WERI-Rb-1 (cell line): ENCODE data around the gene NCOA1.

Experiments used
- DNase-seq: peaks from one replicate; pipeline ENCODE4 v3.0.0-alpha.2; 2020
- H3K27ac ChIP-seq: fragments of 250-450 bp; sonication (Bioruptor Pico); 2 replicates; pipeline ENCODE4 v1.5.1; 2020; ENCODE audit warnings: mild to moderate bottlenecking, moderate library complexity
- H3K27me3 ChIP-seq: fragments of 250-450 bp; sonication (Bioruptor Pico); 2 replicates; pipeline ENCODE4 v1.5.1; 2021; ENCODE audit warnings: mild to moderate bottlenecking, low read depth, moderate library complexity; ENCODE audit not compliant: insufficient read depth, severe bottlenecking
- H3K36me3 ChIP-seq: fragments of 250-450 bp; sonication (Bioruptor Pico); 2 replicates; pipeline ENCODE4 v1.5.1; 2020; ENCODE audit warnings: mild to moderate bottlenecking, moderate library complexity
- H3K4me3 ChIP-seq: 2 replicates; pipeline ENCODE4 v1.5.1; 2011; ENCODE audit warnings: low read depth, mild to moderate bottlenecking, control low read depth, low read length
- H3K9me3 ChIP-seq: fragments of 250-450 bp; sonication (Bioruptor Pico); 2 replicates; pipeline ENCODE4 v1.5.1; 2021; ENCODE audit warnings: mild to moderate bottlenecking, moderate library complexity; ENCODE audit not compliant: severe bottlenecking
- TF ChIP-seq, protein P1 (sequence below): IDR thresholded peaks from 2 replicates; pipeline ENCODE4 v1.5.1; 2011; ENCODE audit warnings: low read depth, mild to moderate bottlenecking, control low read depth, inconsistent platforms, low read length

The NCOA1 gene

GRCh38 chr2:24507549-24507948, 16.5 kb downstream of the NCOA1 start:
- no peaks in the 10 kb centered on the region for H3K9me3 ChIP-seq
- DNase-seq: no peak
- TF ChIP-seq, protein P1, sequence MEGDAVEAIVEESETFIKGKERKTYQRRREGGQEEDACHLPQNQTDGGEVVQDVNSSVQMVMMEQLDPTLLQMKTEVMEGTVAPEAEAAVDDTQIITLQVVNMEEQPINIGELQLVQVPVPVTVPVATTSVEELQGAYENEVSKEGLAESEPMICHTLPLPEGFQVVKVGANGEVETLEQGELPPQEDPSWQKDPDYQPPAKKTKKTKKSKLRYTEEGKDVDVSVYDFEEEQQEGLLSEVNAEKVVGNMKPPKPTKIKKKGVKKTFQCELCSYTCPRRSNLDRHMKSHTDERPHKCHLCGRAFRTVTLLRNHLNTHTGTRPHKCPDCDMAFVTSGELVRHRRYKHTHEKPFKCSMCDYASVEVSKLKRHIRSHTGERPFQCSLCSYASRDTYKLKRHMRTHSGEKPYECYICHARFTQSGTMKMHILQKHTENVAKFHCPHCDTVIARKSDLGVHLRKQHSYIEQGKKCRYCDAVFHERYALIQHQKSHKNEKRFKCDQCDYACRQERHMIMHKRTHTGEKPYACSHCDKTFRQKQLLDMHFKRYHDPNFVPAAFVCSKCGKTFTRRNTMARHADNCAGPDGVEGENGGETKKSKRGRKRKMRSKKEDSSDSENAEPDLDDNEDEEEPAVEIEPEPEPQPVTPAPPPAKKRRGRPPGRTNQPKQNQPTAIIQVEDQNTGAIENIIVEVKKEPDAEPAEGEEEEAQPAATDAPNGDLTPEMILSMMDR: no peak

DNA sequence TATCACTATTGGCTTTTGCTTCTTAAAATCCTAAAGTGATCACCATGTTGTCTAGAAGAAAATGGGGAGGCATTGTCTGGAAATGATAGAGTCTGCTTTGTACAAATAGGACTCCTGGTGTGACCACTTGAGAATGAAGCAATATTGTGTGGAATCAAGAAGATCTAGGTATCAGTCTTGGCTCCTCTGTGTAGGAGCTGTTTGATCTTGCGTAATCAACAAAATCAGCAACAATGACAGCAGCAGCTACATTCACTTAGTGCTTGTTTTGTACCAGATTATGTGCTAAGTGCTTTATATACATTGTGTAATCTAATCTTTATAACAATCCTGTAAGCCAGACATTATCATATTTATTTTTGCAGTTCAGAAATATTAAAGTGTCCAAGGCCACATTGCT, 17.8 kb downstream of the NCOA1 start:
- H3K27ac ChIP-seq: no peak overlapping the region
- no peak overlapping the region for H3K4me3 ChIP-seq
- TF ChIP-seq, protein P1: no peak
- H3K36me3 ChIP-seq: no peaks in the 10 kb centered on the region
- H3K9me3 ChIP-seq: no peaks in the 10 kb centered on the region
- H3K27me3 ChIP-seq: no peaks in the 10 kb centered on the region
- no peak for DNase-seq

More at GRCh38 chr2:24507549-24507948, 16.5 kb downstream of the NCOA1 start:
- Histone ChIP-seq H3K36me3 (no peaks in the 10 kb centered on the region), H3K27ac (no peak overlapping the region), H3K4me3 (no peak overlapping the region), H3K27me3 (no peaks in the 10 kb centered on the region)

DNA sequence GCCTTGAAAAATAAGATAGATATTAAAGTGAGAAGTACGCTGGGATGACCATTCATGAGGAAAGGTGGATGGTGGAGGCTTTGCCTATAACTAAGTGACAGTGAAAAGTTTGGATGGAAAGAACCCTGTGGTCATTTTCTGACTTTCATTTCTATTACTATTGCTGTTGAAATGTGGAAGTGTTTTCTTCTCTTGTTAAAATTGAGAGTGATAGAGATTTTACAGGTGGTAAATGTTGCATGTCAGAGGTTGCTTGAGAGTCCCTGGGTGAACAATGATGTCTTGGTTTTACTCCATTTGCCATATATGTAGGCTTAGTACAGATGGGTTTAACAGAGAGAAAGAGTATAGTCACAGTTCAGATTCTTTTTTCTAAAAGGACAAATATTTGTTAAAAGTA, 18.4 kb downstream of the NCOA1 start:
- TF ChIP-seq, protein P1: no peak
- DNase-seq: no peak

GRCh38 chr2:24509840-24510239, 18.8 kb downstream of the NCOA1 start:
- Histone ChIP-seq H3K27me3 (no peaks in the 10 kb centered on the region), H3K9me3 (no peaks in the 10 kb centered on the region), H3K4me3 (no peak overlapping the region), H3K36me3 (no peaks in the 10 kb centered on the region), H3K27ac (no peak overlapping the region)
- DNase-seq: no peak
- TF ChIP-seq, protein P1: no peak

More for the DNA sequence above, 18.4 kb downstream of the NCOA1 start:
- H3K36me3 ChIP-seq: no peaks in the 10 kb centered on the region
- H3K27me3 ChIP-seq: no peaks in the 10 kb centered on the region
- H3K4me3 ChIP-seq: no peak overlapping the region
- no peak overlapping the region for H3K27ac ChIP-seq
- no peaks in the 10 kb centered on the region for H3K9me3 ChIP-seq

DNA sequence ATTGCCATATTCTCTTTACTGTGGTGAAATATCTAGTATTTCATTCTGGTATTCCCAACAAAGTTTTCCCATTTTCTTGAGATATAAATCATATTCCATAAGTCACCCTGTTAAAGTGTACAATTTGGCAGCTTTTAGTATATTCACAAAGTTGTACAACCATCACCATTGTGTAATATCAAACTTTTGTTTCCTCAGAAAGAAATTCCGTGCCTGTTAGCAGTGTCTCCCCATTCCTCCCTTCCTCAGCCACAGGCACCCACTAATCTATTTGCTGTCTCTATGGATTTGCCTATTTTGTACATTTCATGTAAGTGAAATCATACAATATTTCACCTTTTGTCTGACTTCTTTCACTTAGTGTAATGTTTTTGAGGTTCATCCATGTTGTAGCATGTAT, 19.7 kb downstream of the NCOA1 start:
- no peak for DNase-seq
- Histone ChIP-seq H3K9me3 (no peaks in the 10 kb centered on the region), H3K27me3 (no peaks in the 10 kb centered on the region), H3K4me3 (no peak overlapping the region), H3K27ac (no peak overlapping the region), H3K36me3 (no peaks in the 10 kb centered on the region)
- TF ChIP-seq, protein P1: no peak

DNA sequence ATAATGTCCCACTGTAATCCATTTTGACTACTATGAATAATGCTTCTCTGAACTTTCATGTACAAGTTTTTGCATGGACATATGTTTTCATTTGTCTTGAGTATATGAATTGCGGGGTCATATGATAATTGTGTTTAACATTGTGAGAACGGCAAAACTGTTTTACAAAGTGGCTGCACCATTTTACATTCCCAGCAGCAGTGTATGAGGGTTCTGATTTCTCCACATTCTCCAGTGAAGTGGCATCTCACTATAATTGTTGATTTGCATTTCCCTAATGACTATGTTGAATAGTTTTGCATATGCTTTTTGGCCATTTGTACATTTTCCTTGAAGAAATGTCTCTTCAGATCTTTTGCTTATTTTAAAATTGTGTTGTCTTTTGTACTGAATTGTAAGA, 20.1 kb downstream of the NCOA1 start:
- no peaks in the 10 kb centered on the region for H3K27me3 ChIP-seq
- TF ChIP-seq, protein P1: no peak
- H3K27ac ChIP-seq: no peak overlapping the region
- no peak for DNase-seq
- no peaks in the 10 kb centered on the region for H3K36me3 ChIP-seq
- H3K4me3 ChIP-seq: no peak overlapping the region
- H3K9me3 ChIP-seq: no peaks in the 10 kb centered on the region
